Measurements from ENCODE around the gene C1orf74.
"Not testable (repeated sequence)": the region's sequence is repeated elsewhere in the genome, so short reads cannot be mapped to it uniquely, and the experiment has no call there.

The C1orf74 gene

GRCh38 chr1:209805875-209806760 is 21.8 kb upstream of the C1orf74 start, which contains the start of gene IRF6:
TSS of gene IRF6 (minus strand) at chr1:209806142. CDS start at chr1:209801413, 4,729 bp downstream.
- DNase-seq (ENCODE audit: low read depth in 4 of 4, low spot score in 1 of 4) = peak in 3 of 4 experiments; percentile 20 to 42 (median 42)

- DNase-seq (ENCODE audit: low read depth in 4 of 4, low spot score in 1 of 4) = no peak
Observed at GRCh38 chr1:209805341-209805781, 21.0 kb upstream of the C1orf74 start.

GRCh38 chr1:209803568-209803967 is 19.2 kb upstream of the C1orf74 start:
- no peak for DNase-seq (ENCODE audit: low read depth in 4 of 4, low spot score in 1 of 4)

GRCh38 chr1:209802780-209803152 is 18.4 kb upstream of the C1orf74 start:
- DNase-seq (ENCODE audit: low read depth in 4 of 4, low spot score in 1 of 4) = no peak

GRCh38 chr1:209802117-209802779 is 17.9 kb upstream of the C1orf74 start:
- no peak for DNase-seq (ENCODE audit: low read depth in 4 of 4, low spot score in 1 of 4)

GRCh38 chr1:209800984-209801834 is 16.9 kb upstream of the C1orf74 start:
- DNase-seq (ENCODE audit: low read depth in 4 of 4, low spot score in 1 of 4) = no peak

- DNase-seq (ENCODE audit: low read depth in 4 of 4, low spot score in 1 of 4) = no peak
Observed at GRCh38 chr1:209797978-209798639, 13.8 kb upstream of the C1orf74 start.

- not testable (repeated sequence) for DNase-seq (ENCODE audit: low read depth in 4 of 4, low spot score in 1 of 4)
Observed at GRCh38 chr1:209793711-209794110, 9.4 kb upstream of the C1orf74 start.

GRCh38 chr1:209791920-209792319 is 7.6 kb upstream of the C1orf74 start:
- DNase-seq (ENCODE audit: low read depth in 4 of 4, low spot score in 1 of 4) = no peak

GRCh38 chr1:209790286-209791193 is 6.2 kb upstream of the C1orf74 start:
- DNase-seq (ENCODE audit: low read depth in 4 of 4, low spot score in 1 of 4) = no peak

GRCh38 chr1:209789245-209789644 is 4.9 kb upstream of the C1orf74 start:
- DNase-seq (ENCODE audit: low read depth in 4 of 4, low spot score in 1 of 4) = no peak

- DNase-seq (ENCODE audit: low read depth in 4 of 4, low spot score in 1 of 4) = no peak
Observed at GRCh38 chr1:209787551-209787950, 3.2 kb upstream of the C1orf74 start.

- DNase-seq (ENCODE audit: low read depth in 4 of 4, low spot score in 1 of 4) = no peak
Observed at GRCh38 chr1:209786146-209786545, 1.8 kb upstream of the C1orf74 start.

GRCh38 chr1:209785592-209785991 is 1.2 kb upstream of the C1orf74 start:
- DNase-seq (ENCODE audit: low read depth in 4 of 4, low spot score in 1 of 4) = no peak

- no peak for DNase-seq (ENCODE audit: low read depth in 4 of 4, low spot score in 1 of 4)
Observed at GRCh38 chr1:209783386-209783785, 973 bp downstream of the C1orf74 start.

GRCh38 chr1:209780268-209780667 is 4.1 kb downstream of the C1orf74 start:
- no peak for DNase-seq (ENCODE audit: low read depth in 4 of 4, low spot score in 1 of 4)

GRCh38 chr1:209778102-209778501 is 6.3 kb downstream of the C1orf74 start:
- DNase-seq (ENCODE audit: low read depth in 4 of 4, low spot score in 1 of 4) = no peak

- DNase-seq (ENCODE audit: low read depth in 4 of 4, low spot score in 1 of 4) = no peak
Observed at GRCh38 chr1:209777587-209777986, 6.8 kb downstream of the C1orf74 start.

GRCh38 chr1:209775678-209776077 is 8.7 kb downstream of the C1orf74 start:
- DNase-seq (ENCODE audit: low read depth in 4 of 4, low spot score in 1 of 4) = no peak

- DNase-seq (ENCODE audit: low read depth in 4 of 4, low spot score in 1 of 4) = no peak
Observed at GRCh38 chr1:209774592-209774991, 9.8 kb downstream of the C1orf74 start.
